Measurements from ENCODE around the gene SIGLEC5. TPM values are rescaled to one million over a fixed set of nuclear protein-coding genes. Genes with fewer than 3 reads are reported as not detected.

Gene SIGLEC5
- total RNA-seq, 1 donor from 2014 or later, result 0.49 TPM

DNA sequence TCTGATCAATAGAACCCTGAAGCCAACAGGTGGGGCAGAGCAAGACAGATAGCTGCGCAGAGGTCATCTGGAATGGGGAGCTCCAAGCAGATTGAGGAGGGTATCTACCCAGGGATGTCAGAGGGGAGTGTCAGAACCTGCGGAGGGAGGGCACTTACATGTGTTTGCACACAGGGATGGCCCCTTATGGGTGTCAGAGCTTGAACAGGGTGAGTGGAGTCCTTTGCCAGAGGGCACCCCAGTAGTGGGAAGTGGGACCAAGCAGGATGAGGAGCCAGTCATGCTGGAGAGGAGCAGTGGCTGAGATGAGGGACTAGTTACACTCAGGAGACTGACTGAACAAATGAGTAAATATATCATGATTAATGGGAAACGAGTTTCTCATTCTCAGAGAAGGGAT is 33.4 kb upstream of the SIGLEC5 start:
- Histone ChIP-seq H3K27me3 (no peaks in the 10 kb centered on the region), H3K4me1 (no peaks in the 10 kb centered on the region), H3K27ac (no peak overlapping the region), H3K36me3 (no peaks in the 10 kb centered on the region), H3K4me3 (no peak overlapping the region), H3K9me3 (no peaks in the 10 kb centered on the region)
- TF ChIP-seq POLR2A (IDR thresholded peaks at IDR 0.05), result no peak
- TF ChIP-seq, protein P1, sequence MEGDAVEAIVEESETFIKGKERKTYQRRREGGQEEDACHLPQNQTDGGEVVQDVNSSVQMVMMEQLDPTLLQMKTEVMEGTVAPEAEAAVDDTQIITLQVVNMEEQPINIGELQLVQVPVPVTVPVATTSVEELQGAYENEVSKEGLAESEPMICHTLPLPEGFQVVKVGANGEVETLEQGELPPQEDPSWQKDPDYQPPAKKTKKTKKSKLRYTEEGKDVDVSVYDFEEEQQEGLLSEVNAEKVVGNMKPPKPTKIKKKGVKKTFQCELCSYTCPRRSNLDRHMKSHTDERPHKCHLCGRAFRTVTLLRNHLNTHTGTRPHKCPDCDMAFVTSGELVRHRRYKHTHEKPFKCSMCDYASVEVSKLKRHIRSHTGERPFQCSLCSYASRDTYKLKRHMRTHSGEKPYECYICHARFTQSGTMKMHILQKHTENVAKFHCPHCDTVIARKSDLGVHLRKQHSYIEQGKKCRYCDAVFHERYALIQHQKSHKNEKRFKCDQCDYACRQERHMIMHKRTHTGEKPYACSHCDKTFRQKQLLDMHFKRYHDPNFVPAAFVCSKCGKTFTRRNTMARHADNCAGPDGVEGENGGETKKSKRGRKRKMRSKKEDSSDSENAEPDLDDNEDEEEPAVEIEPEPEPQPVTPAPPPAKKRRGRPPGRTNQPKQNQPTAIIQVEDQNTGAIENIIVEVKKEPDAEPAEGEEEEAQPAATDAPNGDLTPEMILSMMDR (IDR thresholded peaks at IDR 0.05), result no peak
- intact Hi-C loops (cut with DNase I), result loop anchor here (5.0 kb wide), 1 partner anchor 196 kb away; no protein-coding TSS in a partner anchor
- DNase-seq (ENCODE audit: extremely low spot score in 2 of 2), result no peak

DNA sequence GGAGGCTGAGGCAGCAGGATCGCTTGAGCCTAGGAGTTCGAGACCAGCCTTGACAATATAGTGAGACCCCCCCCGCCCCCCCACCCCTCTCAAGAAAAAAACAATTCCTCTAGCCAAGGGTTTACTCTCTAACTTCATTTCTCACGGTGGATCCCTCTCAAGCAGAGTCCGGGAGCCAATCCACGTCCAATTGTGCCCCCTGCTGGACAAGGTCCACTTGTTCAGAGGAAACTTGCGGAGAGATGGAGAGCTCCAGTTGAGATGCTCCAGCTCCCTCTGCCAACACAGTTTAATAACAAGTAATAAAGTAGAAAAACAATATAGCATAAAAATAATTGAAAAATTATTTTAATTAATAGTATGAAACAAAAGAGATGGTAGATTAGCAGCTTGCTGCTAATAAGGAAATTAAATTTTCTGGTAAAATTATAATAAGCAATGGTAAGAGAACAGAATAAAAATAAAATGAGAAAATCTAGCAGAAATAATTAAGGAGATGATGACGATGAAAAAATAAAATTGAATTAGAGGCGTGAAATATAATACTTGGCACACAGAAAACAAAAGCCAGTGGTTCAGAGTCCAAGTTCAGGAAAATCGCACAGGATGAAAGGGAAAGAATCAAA is 30.9 kb upstream of the SIGLEC5 start:
- Histone ChIP-seq H3K4me3 (no peak overlapping the region), H3K27me3 (no peaks in the 10 kb centered on the region), H3K9me3 (no peaks in the 10 kb centered on the region), H3K4me1 (no peaks in the 10 kb centered on the region), H3K27ac (no peak overlapping the region), H3K36me3 (no peaks in the 10 kb centered on the region)
- TF ChIP-seq POLR2A (IDR thresholded peaks at IDR 0.05) (no peak), POLR2AphosphoS5 (IDR thresholded peaks at IDR 0.05; ENCODE audit: insufficient read depth in 1 of 2, low read depth in 1 of 2) (no peak)
- TF ChIP-seq, protein P1 (IDR thresholded peaks at IDR 0.05), result peak in 2 of 3 experiments; percentile 21 to 38
- intact Hi-C loops (cut with DNase I), result loop anchor here (5.0 kb wide), 1 partner anchor 194 kb away; no protein-coding TSS in a partner anchor
- no peak for DNase-seq (ENCODE audit: extremely low spot score in 2 of 2)

DNA sequence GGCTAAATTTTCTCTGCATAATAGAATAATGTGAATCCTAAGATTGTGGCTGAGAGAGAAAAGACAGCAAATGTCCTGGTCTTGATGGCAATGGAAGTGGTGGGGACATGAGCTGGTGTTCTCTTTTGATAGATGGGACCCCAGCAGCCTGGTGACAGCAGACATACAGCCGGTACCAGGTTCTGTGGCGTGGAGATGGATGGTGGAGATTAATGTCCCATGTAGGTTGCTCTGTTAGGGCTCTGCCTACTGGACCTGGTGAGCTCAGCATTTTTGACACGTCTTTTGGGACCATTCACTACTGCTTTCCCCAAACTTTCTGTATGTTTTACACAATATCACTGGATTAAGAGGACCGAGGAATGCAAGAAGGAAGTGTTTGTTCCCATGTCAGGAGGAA is 24.6 kb upstream of the SIGLEC5 start:
- Histone ChIP-seq H3K27ac (no peak overlapping the region), H3K4me1 (no peaks in the 10 kb centered on the region), H3K9me3 (no peaks in the 10 kb centered on the region), H3K4me3 (no peak overlapping the region), H3K36me3 (no peaks in the 10 kb centered on the region), H3K27me3 (no peaks in the 10 kb centered on the region)
- TF ChIP-seq, protein P1 (IDR thresholded peaks at IDR 0.05), result no peak
- TF ChIP-seq POLR2A (IDR thresholded peaks at IDR 0.05) (no peak), POLR2AphosphoS5 (IDR thresholded peaks at IDR 0.05; ENCODE audit: insufficient read depth in 1 of 2, low read depth in 1 of 2) (no peak)
- intact Hi-C loops (cut with DNase I), result no loop called here
- DNase-seq (ENCODE audit: extremely low spot score in 2 of 2), result no peak

DNA sequence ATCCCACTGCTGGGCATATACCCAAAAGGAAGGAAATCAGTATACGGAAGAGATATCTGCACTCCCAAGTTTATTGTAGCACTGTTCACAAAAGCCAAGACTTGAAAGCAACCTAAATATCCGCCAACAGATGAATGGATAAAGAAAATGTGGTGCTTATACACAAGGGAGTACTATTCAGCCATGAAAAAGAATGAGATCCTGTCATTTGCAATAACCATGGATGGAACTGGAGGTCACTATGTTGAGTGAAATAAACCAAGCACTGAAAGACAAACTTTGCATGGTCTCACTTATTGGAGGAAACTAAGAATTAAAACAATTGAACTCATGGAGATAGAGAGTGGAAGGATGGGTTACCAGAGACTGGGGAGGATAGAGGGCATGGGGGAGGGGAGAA is 23.0 kb upstream of the SIGLEC5 start:
- Histone ChIP-seq H3K4me3 (no peak overlapping the region), H3K27ac (no peak overlapping the region), H3K36me3 (no peaks in the 10 kb centered on the region), H3K27me3 (no peaks in the 10 kb centered on the region), H3K9me3 (no peaks in the 10 kb centered on the region), H3K4me1 (no peaks in the 10 kb centered on the region)
- no peak for DNase-seq (ENCODE audit: extremely low spot score in 2 of 2)
- TF ChIP-seq POLR2AphosphoS5 (IDR thresholded peaks at IDR 0.05; ENCODE audit: insufficient read depth in 1 of 2, low read depth in 1 of 2) (no peak), POLR2A (IDR thresholded peaks at IDR 0.05) (no peak)
- TF ChIP-seq, protein P1 (IDR thresholded peaks at IDR 0.05), result no peak
- intact Hi-C loops (cut with DNase I), result no loop called here

DNA sequence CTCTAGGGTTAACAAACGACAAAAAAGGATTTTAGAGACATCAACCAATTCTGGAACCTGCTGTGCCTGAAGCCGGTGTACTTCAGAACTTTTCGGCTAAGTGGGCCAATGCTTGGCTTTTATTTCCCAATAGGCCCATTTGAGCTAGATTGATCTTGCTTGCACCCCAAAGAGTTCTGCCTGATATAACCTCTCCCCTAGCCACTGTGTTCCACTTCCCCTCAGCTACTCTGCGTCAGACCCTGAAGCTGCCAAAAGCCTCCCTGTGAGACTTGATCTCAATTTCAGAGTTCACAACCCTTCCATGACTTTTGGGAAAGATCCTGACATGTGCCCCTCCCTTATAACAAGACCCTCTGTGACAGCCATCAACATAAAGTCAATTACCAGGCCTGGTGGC is 22.1 kb upstream of the SIGLEC5 start:
- H3K27ac ChIP-seq, result no peak overlapping the region
- no peaks in the 10 kb centered on the region for H3K4me1 ChIP-seq
- intact Hi-C loops (cut with DNase I), result no loop called here

More for the DNA sequence above, 22.1 kb upstream of the SIGLEC5 start:
- H3K27me3 ChIP-seq, result no peaks in the 10 kb centered on the region
- no peak for DNase-seq (ENCODE audit: extremely low spot score in 2 of 2)
- no peaks in the 10 kb centered on the region for H3K36me3 ChIP-seq
- H3K9me3 ChIP-seq, result no peaks in the 10 kb centered on the region
- TF ChIP-seq, protein P1 (IDR thresholded peaks at IDR 0.05), result no peak
- TF ChIP-seq POLR2A (IDR thresholded peaks at IDR 0.05) (no peak), POLR2AphosphoS5 (IDR thresholded peaks at IDR 0.05; ENCODE audit: insufficient read depth in 1 of 2, low read depth in 1 of 2) (no peak)
- no peak overlapping the region for H3K4me3 ChIP-seq
